Endothelial cell of umbilical vein (primary cell): ENCODE results near the gene MOK. TPM values are rescaled to one million over a fixed set of nuclear protein-coding genes. Genes with fewer than 3 reads are reported as not detected.

Experiments used
- BruUV-seq: library from RNA; stranded (reverse); fragments of 400-500 nt; replicated peaks from 2 replicates; lab custom pipeline; 2021; lab: Mats Ljungman, UMichigan
- CTCF ChIA-PET: fragments of 300-600, 350-600 bp; sonication (Branson Sonifier 250); formaldehyde crosslinking; loops from one replicate; lab custom pipeline; 2021; ENCODE audit warnings: antibody characterized with exemption, inconsistent platforms; lab: Charles Lee
- POLR2A ChIA-PET: fragments of 300-600, 350-600 bp; sonication (Branson Sonifier 250); formaldehyde crosslinking; loops from one replicate; lab custom pipeline; 2021; ENCODE audit warnings: antibody characterized with exemption, inconsistent platforms; lab: Charles Lee
- DNase-seq: peaks from one replicate; pipeline ENCODE4 v3.0.0-alpha.2; 2011; ENCODE audit warnings: low read depth, low spot score
- FAIRE-seq: peaks from 2 replicates; lab custom pipeline; 2011; peaks lifted over from hg19 to GRCh38; lab: Jason Lieb, UNC
- H2AFZ ChIP-seq: 2 replicates; pipeline ENCODE4 v1.6.0; 2012; ENCODE audit warnings: low read depth, low read length, control low read depth, inconsistent platforms
- H3K27ac ChIP-seq: 2 replicates; pipeline ENCODE4 v1.5.1; 2011; ENCODE audit warnings: low read depth, mild to moderate bottlenecking, control low read depth, low read length, moderate library complexity; ENCODE audit not compliant: insufficient read depth
- H3K27me3 ChIP-seq, 2 experiments: 2 replicates each; pipeline versions ENCODE4 v1.6.0 to v1.6.1; 2011; ENCODE audit warnings: low read length in 2 of 2, mixed read lengths in 1 of 2; ENCODE audit not compliant: control insufficient read depth in 2 of 2, insufficient read depth in 2 of 2
- H3K36me3 ChIP-seq, 2 experiments: 2 replicates in 1 of 2; 3 replicates in 1 of 2; pipeline ENCODE4 v1.5.1; 2011; ENCODE audit warnings: low read length in 2 of 2, mild to moderate bottlenecking in 1 of 2, moderate library complexity in 1 of 2; ENCODE audit not compliant: control insufficient read depth in 2 of 2, insufficient read depth in 2 of 2; ENCODE audit errors: extremely low read depth in 1 of 2
- H3K4me1 ChIP-seq: 3 replicates; pipeline ENCODE4 v1.5.1; 2011; ENCODE audit warnings: mild to moderate bottlenecking, low read length; ENCODE audit not compliant: control insufficient read depth, insufficient read depth; ENCODE audit errors: extremely low read depth
- H3K4me2 ChIP-seq: 2 replicates; pipeline ENCODE4 v1.6.1; 2011; ENCODE audit warnings: low read length, control low read depth, mixed read lengths; ENCODE audit not compliant: insufficient read depth
- H3K4me3 ChIP-seq, 3 experiments: fragments of 200-600 bp in 1 of 3; sonication (generic), shearing (Covaris generic) in 1 of 3; replicated peaks in 1 of 3; 2 replicates each; pipeline ENCODE4 v1.5.1; 2011 to 2016; ENCODE audit warnings: control low read depth in 3 of 3, low read length in 3 of 3, mild to moderate bottlenecking in 2 of 3, inconsistent platforms in 1 of 3, low read depth in 1 of 3, moderate library complexity in 1 of 3; ENCODE audit not compliant: insufficient read depth in 1 of 3
- H3K79me2 ChIP-seq: 2 replicates; pipeline ENCODE4 v1.6.0; 2012; ENCODE audit warnings: low read length, inconsistent platforms; ENCODE audit not compliant: control insufficient read depth, insufficient read depth
- H3K9ac ChIP-seq: replicated peaks from 2 replicates; pipeline ENCODE3; 2011; ENCODE audit warnings: low read length, control low read depth; ENCODE audit not compliant: insufficient read depth; ENCODE audit errors: extremely low read depth
- H3K9me1 ChIP-seq: replicated peaks from 3 replicates; pipeline ENCODE4 v1.6.0; 2011; ENCODE audit warnings: mild to moderate bottlenecking, low read length; ENCODE audit not compliant: control insufficient read depth, insufficient read depth; ENCODE audit errors: extremely low read depth
- H3K9me3 ChIP-seq: replicated peaks from 2 replicates; pipeline ENCODE4 v1.5.1; 2012; ENCODE audit warnings: low read length, inconsistent platforms; ENCODE audit not compliant: control insufficient read depth, insufficient read depth
- H4K20me1 ChIP-seq: replicated peaks from 2 replicates; pipeline ENCODE3; 2011; ENCODE audit warnings: mild to moderate bottlenecking, low read length; ENCODE audit not compliant: control insufficient read depth, insufficient read depth; ENCODE audit errors: extremely low read depth
- CTCF ChIP-seq, 2 donors: IDR thresholded peaks; 1 replicate in 1 of 2; 2 replicates in 1 of 2; pipeline ENCODE4 v1.5.1; 2011; ENCODE audit warnings: low read length in 2 of 2, mild to moderate bottlenecking in 2 of 2, moderate library complexity in 2 of 2, control low read depth in 1 of 2, inconsistent platforms in 1 of 2, low read depth in 1 of 2; ENCODE audit not compliant: insufficient read depth in 1 of 2; ENCODE audit errors: extremely low read depth in 1 of 2
- EZH2 ChIP-seq: IDR thresholded peaks from 2 replicates; pipeline ENCODE4 v1.6.1; 2012; ENCODE audit warnings: borderline replicate concordance, low read depth, mild to moderate bottlenecking, moderate library complexity, low read length, inconsistent platforms; ENCODE audit not compliant: severe bottlenecking
- FOS ChIP-seq: IDR thresholded peaks from 2 replicates; pipeline ENCODE4 v1.6.1; 2011; ENCODE audit warnings: mild to moderate bottlenecking, low read length, moderate library complexity, borderline replicate concordance; ENCODE audit not compliant: insufficient read depth
- GATA2 ChIP-seq: IDR thresholded peaks from 2 replicates; pipeline ENCODE4 v1.7.0; 2011; ENCODE audit warnings: low read depth, mild to moderate bottlenecking, moderate library complexity, mixed read lengths, low read length; ENCODE audit not compliant: insufficient read length, insufficient read depth
- JUN ChIP-seq: IDR thresholded peaks from 2 replicates; pipeline ENCODE4 v1.6.1; 2011; ENCODE audit warnings: borderline replicate concordance, low read depth; ENCODE audit not compliant: insufficient read length, insufficient read depth
- MAX ChIP-seq: IDR thresholded peaks from 2 replicates; pipeline ENCODE4 v1.6.1; 2011; ENCODE audit not compliant: insufficient read depth, insufficient read length
- MYC ChIP-seq: IDR thresholded peaks from one replicate; pipeline ENCODE4 v1.6.1; 2011; ENCODE audit warnings: mild to moderate bottlenecking, low read depth, low read length
- POLR2A ChIP-seq: IDR thresholded peaks from 2 replicates; pipeline ENCODE4 v1.6.1; 2012; ENCODE audit warnings: low read depth, mild to moderate bottlenecking, control low read depth, low read length
- POLR2AphosphoS5 ChIP-seq: IDR thresholded peaks from 2 replicates; pipeline ENCODE4 v1.6.1; 2012; ENCODE audit warnings: low read depth, mild to moderate bottlenecking, control low read depth, low read length, moderate library complexity; ENCODE audit not compliant: insufficient read depth
- dilution Hi-C: fragments of 300-500 bp; cut with MboI; formaldehyde crosslinking; loops from one replicate; pipeline ENCODE4 v1.15.0; 2019; ENCODE audit warnings: low sequenced_read_pairs; ENCODE audit not compliant: extremely low pct_ligation_motif_present
- intact Hi-C: fragments of 100-400 bp; cut with micrococcal nuclease; formaldehyde crosslinking; loops from one replicate; pipeline ENCODE4 v1.10.0; 2022
- polyA plus RNA-seq, 4 experiments: library from polyadenylated mRNA; depleted of rRNA in 3 of 4; stranded (reverse) in 3 of 4; unstranded in 1 of 4; fragments of >200 nt; gene quantifications; 2 replicates each; pipeline versions ENCODE4 v1.2.1 to v1.2.3, GENCODE V29; 2011 to 2012; ENCODE audit warnings: missing spikeins in 1 of 4
- total RNA-seq: library from RNA; stranded (reverse); gene quantifications from 2 replicates; pipeline ENCODE4 v1.2.3, GENCODE V29; 2021

The MOK gene
- total and polyA plus RNA-seq, 2 donors (not counting 3 experiments of a cell fraction or from before 2014, with no cell fraction given): 6.1 to 8.6 TPM

- Histone ChIP-seq H3K4me2 (no peak overlapping the region), H3K4me1 (no peaks in the 10 kb centered on the region), H3K4me3 (no peak overlapping the region), H4K20me1 (no peaks in the 10 kb centered on the region), H3K27me3 (no peaks in the 10 kb centered on the region), H3K9me1 (no peaks in the 10 kb centered on the region), H2AFZ (no peak overlapping the region), H3K9ac (no peak overlapping the region), H3K79me2 (peaks cover 18% of the 10 kb centered on the region), H3K36me3 (peaks cover 7 to 8% of the 10 kb centered on the region in 2 experiments), H3K9me3 (no peaks in the 10 kb centered on the region), H3K27ac (no peak overlapping the region)
- no TSS peak for BruUV-seq
- peak; percentile 61 for FAIRE-seq
- TF ChIP-seq FOS (no peak), POLR2AphosphoS5 (no peak), MAX (no peak), GATA2 (no peak), JUN (no peak), POLR2A (no peak), CTCF (IDR thresholded peaks at IDR 0.05; ENCODE audit: extremely low read depth in 1 of 2, insufficient read depth in 1 of 2, low read depth in 1 of 2, low read length in 2 of 2) (no peak), EZH2 (no peak), MYC (no peak)
- CTCF ChIA-PET: no interaction called here
- dilution Hi-C loops (no loop called here), intact Hi-C loops (no loop called here)
- no peak for DNase-seq
- POLR2A ChIA-PET: no interaction called here
Observed at GRCh38 chr14:102194856-102195255, 110.1 kb downstream of the MOK start.
